ENCODE data around the gene ZNF236. TPM values are rescaled to one million over a fixed set of nuclear protein-coding genes. Genes with fewer than 3 reads are reported as not detected.

ZNF236 gene
- total RNA-seq: 10 to 100 TPM; 19.3 to 21.0 TPM

GRCh38 chr18:76822506-76823160 is at the start of gene ZNF236:
ZNF236 (plus strand) TSS chr18:76822557; CDS start chr18:76822608, 51 bp downstream.

All from activated naive CD4-positive, alpha-beta T cell treated with anti-CD3 and anti-CD28 coated beads, Interleukin-2, amount 10 ng/mL, durations not matched to agents 5 hours and 36 hours (primary cell).